Epithelial cell of proximal tubule (primary cell): ENCODE data around the gene AP1S2. TPM values are rescaled to one million over a fixed set of nuclear protein-coding genes. Genes with fewer than 3 reads are reported as not detected.

Source experiments
- DNase-seq: peaks from one replicate; pipeline ENCODE4 v3.0.0-alpha.2; 2011; ENCODE audit warnings: low read depth
- H3K4me3 ChIP-seq: 2 replicates; pipeline ENCODE4 v1.5.1; 2011; ENCODE audit warnings: low read depth, mild to moderate bottlenecking, low read length
- total RNA-seq: library from RNA; depleted of rRNA; stranded (reverse); fragments of >200 nt; gene quantifications from 2 replicates; pipeline ENCODE4 v1.2.3, GENCODE V29; 2015
- TF ChIP-seq, protein P1 (sequence below): conservative IDR thresholded peaks from 2 replicates; pipeline ENCODE4 v1.5.1; 2012; ENCODE audit warnings: low read depth, mild to moderate bottlenecking, low read length

Gene AP1S2
- 48.6 and 69.0 TPM in 2 replicates for total RNA-seq

DNA sequence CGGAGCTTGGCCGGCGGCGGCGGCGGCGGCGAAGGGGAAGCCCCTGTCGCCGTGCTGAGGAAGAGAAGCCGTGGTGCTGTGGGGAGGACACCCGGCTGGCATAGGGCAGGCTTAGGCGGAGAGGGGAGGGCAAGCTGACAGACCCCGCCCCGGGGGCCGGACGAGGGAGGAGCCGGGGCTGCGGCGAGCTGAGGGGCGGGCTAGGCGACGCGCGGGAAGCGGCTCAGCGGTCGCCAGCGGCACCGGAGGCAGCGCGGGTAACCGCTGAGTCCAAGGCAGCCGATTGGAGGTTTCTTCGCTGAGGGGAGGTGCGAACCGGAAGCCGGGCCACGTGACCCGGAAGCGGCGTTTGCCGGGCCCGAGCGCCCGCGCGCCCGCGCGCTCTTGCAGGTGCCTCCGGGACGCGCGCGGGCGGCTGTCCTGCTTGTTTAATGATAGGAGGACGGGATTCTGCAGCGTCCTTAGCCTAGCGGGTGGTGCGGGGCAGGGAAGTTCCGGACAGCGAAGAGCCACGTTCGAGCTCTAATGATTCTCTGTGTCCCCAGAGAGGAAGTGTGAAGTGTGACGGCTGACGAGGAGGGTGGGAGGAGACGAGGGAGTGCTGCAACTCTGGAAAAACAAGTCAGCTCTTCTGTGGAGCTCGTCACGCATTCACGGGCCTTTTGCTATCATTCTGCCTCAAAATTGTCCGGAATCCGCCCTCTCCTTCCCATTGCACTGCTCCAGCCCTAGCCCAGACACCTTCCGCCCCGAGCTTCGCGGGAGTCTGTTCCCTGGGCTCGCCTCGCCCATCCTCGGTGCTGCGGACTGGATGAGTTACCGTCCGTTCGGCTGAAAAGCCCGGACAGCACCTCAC, at the start of gene AP1S2:
AP1S2 (minus strand) TSS at position 102 of the 856 bp plus-strand sequence. CDS start 2,289 bp downstream, outside the sequence.
- H3K4me3 ChIP-seq, result peak within 1 kb of the TSS; percentile 69
- TF ChIP-seq, protein P1, sequence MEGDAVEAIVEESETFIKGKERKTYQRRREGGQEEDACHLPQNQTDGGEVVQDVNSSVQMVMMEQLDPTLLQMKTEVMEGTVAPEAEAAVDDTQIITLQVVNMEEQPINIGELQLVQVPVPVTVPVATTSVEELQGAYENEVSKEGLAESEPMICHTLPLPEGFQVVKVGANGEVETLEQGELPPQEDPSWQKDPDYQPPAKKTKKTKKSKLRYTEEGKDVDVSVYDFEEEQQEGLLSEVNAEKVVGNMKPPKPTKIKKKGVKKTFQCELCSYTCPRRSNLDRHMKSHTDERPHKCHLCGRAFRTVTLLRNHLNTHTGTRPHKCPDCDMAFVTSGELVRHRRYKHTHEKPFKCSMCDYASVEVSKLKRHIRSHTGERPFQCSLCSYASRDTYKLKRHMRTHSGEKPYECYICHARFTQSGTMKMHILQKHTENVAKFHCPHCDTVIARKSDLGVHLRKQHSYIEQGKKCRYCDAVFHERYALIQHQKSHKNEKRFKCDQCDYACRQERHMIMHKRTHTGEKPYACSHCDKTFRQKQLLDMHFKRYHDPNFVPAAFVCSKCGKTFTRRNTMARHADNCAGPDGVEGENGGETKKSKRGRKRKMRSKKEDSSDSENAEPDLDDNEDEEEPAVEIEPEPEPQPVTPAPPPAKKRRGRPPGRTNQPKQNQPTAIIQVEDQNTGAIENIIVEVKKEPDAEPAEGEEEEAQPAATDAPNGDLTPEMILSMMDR, result no peak
- DNase-seq, result no peak

DNA sequence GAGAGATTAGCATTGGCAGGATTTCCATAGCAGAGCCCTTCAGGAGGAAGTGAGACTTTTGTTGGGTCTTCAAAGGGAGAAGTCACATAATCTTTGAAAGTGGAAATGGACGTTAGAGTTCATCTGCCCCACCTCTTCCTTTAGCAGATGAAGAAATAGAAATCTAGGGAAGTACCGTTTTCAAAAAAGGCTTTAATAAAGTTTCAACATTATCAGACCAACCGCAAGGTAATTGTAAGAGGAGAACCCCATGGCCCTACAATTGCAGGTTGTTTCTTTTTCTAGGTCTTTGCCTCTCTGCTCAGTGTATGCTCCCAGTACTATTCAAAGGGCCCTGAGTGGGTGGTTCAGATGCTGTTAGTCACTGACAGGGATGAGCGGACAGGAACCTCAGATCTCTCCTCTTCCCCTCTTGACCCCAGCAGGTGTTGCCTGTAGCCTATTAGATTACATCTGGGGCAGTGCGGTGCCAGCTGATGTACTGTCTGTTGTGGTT, 48.6 kb upstream of the AP1S2 start:
- DNase-seq, result no peak
- no peak overlapping the region for H3K4me3 ChIP-seq
- TF ChIP-seq, protein P1, result no peak

DNA sequence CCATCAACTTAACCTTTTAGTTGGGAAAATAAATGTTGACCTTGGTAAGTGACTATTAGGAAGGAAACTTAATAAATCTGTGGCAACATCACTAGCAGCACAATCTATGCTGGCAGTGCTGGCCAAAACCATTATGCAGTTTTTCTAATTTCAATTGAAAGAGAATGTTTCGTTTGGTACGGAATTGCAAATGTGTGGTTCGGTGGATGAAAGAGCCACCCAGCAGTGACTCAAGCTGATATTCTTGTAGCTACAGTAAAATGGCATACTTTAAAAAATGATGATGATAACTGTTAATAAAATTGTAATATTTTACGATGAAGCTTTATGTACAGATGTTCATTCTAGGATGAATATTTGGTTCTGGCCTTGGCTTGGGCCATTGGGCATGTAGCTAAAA, 40.7 kb upstream of the AP1S2 start:
- TF ChIP-seq, protein P1, result no peak
- no peak overlapping the region for H3K4me3 ChIP-seq
- no peak for DNase-seq

DNA sequence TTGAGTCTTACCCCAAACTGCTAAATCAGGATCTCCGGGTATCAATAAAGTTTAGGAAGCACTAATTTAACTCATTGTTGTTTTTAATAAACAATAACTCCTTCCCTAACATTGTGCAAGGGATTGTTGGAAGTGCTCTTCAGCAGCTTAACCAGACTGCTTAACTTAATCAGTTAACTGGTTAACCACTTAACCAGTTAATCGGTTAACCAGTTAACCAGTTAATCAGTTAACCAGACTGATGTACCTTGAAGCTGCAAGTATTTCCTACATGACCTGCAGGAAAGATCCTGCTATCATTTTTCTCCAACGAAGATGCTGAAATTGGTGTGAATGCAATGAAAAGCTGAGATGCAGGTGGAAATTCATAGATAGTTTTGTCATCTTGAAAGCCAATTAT, 40.1 kb upstream of the AP1S2 start:
- DNase-seq, result no peak
- H3K4me3 ChIP-seq, result no peak overlapping the region
- TF ChIP-seq, protein P1, result no peak

DNA sequence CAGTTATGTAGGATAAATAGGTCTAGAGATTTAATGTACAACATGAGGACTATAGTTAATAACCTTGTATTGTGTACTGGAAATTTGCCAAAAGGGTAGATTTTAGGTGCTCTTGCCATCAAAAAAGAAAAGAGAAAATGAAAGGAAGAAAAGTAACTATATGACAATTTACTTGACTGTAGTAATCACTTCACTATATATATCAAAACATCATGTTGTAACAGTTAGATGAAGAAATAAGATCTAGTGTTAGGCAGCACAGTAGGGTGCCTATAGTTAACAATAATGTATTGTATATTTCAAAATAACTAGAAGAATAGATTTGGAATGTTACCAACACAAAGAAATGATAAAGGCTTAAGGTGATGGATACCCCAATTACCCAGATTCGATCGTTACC, 35.9 kb upstream of the AP1S2 start:
- TF ChIP-seq, protein P1, result no peak
- no peak for DNase-seq
- no peak overlapping the region for H3K4me3 ChIP-seq

DNA sequence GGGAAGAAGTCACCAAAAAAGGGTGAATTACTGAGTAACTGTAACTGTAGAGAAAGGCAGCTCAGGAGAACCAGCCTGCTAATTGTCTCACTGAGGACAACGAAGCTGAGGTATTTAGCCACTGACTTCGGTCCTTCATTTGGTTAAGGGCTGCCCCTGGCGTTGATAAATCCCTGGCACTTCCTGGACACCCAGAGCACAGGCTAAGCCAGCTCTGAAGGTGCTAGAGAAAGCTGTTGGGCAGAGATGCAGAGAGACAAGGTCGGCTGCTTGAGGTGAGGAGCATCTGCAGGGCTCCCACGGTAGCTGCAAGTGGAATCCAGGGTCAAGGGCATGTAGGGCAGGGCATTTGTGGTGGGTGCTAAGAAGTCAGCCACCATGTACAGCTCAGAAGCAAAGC, 33.4 kb upstream of the AP1S2 start:
- DNase-seq, result no peak
- TF ChIP-seq, protein P1, result no peak
- no peak overlapping the region for H3K4me3 ChIP-seq

DNA sequence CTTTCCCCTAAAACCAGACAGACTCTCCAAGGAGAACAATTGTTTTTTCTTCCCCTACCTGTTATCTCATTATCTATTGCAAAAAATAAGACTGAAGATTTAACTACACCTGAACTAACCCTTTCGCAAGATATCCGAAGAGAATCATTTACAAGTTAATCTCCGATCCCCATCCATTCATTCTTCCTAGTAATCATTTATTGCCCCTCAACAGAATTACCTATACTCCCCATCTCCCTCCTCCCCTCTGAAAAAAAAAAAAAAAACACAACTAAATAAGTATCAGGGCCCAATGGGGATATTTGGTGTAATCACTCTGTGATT, 28.9 kb upstream of the AP1S2 start:
- no peak for DNase-seq
- TF ChIP-seq, protein P1, result no peak

More for the DNA sequence above, 28.9 kb upstream of the AP1S2 start:
- no peak overlapping the region for H3K4me3 ChIP-seq
